K562 (cell line): ENCODE measurements around the gene ARL14EPL. TPM values are rescaled to one million over a fixed set of nuclear protein-coding genes. Genes with fewer than 3 reads are reported as not detected.

Experiments
- C11orf30 ChIP-seq: fragments of 450-650 bp; IDR thresholded peaks from 2 replicates; pipeline ENCODE4 v1.6.1; 2016; ENCODE audit warnings: low read depth, mild to moderate bottlenecking
- CREM ChIP-seq: IDR thresholded peaks from 2 replicates; pipeline ENCODE4 v1.6.1; 2014; ENCODE audit warnings: antibody characterized with exemption, low read depth
- E2F3 ChIP-seq: fragments of 250-450 bp; sonication (Bioruptor Pico); IDR thresholded peaks from 2 replicates; pipeline ENCODE4 v1.4.0; 2020; ENCODE audit warnings: mild to moderate bottlenecking
- GATAD2A ChIP-seq: fragments of 450-650 bp; IDR thresholded peaks from 2 replicates; pipeline ENCODE4 v1.6.1; 2017
- HDAC6 ChIP-seq: IDR thresholded peaks from 2 replicates; pipeline ENCODE4 v1.6.1; 2012; ENCODE audit warnings: low read depth, mild to moderate bottlenecking, control low read depth, inconsistent platforms, low read length, moderate library complexity
- KDM5B ChIP-seq: fragments of 200-600 bp; sonication (generic); IDR thresholded peaks from 2 replicates; pipeline ENCODE4 v1.6.1; 2012; ENCODE audit warnings: low read depth, mild to moderate bottlenecking, moderate library complexity, low read length, control low read depth, inconsistent platforms; ENCODE audit not compliant: insufficient replicate concordance
- NCOA4 ChIP-seq: fragments of 450-650 bp; IDR thresholded peaks from 2 replicates; pipeline ENCODE4 v1.6.1; 2018; ENCODE audit warnings: mild to moderate bottlenecking; ENCODE audit not compliant: partially characterized antibody
- PHF8 ChIP-seq: fragments of 200-600 bp; sonication (generic); IDR thresholded peaks from 2 replicates; pipeline ENCODE4 v1.6.1; 2012; ENCODE audit warnings: mixed run types, mild to moderate bottlenecking, inconsistent platforms, low read length, moderate library complexity, borderline replicate concordance
- PHTF2 ChIP-seq: fragments of 250-450 bp; sonication (Bioruptor Pico); IDR thresholded peaks from 2 replicates; pipeline ENCODE4 v1.5.0; 2021; ENCODE audit warnings: mild to moderate bottlenecking
- RBM22 ChIP-seq: fragments of 200-400 bp; formaldehyde crosslinking; IDR thresholded peaks from 2 replicates; pipeline ENCODE4 v1.6.1; 2018; ENCODE audit warnings: low read length, low read depth; ENCODE audit not compliant: poor library complexity, severe bottlenecking
- SMC3 ChIP-seq: conservative IDR thresholded peaks from 2 replicates; pipeline ENCODE4 v1.6.1; 2011; ENCODE audit warnings: low read depth, low read length, improper control_type of control experiment; ENCODE audit not compliant: insufficient read depth
- SRSF1 ChIP-seq: fragments of 200-400 bp; formaldehyde crosslinking; IDR thresholded peaks from 2 replicates; pipeline ENCODE4 v1.6.1; 2017; ENCODE audit warnings: mild to moderate bottlenecking, low read depth, low read length, moderate library complexity
- YY1 ChIP-seq, 3 experiments: IDR thresholded peaks; 2 replicates each; pipeline ENCODE4 v1.6.1; 2011; ENCODE audit warnings: low read length in 2 of 3, mild to moderate bottlenecking in 2 of 3, moderate library complexity in 2 of 3, borderline replicate concordance in 1 of 3, control low read depth in 1 of 3, low read depth in 1 of 3; ENCODE audit not compliant: insufficient read depth in 3 of 3, insufficient replicate concordance in 2 of 3, control insufficient read depth in 1 of 3, insufficient read length in 1 of 3; ENCODE audit errors: extremely low read depth in 1 of 3
- ZNF583 ChIP-seq: fragments of 250-450 bp; sonication (Bioruptor Pico); IDR thresholded peaks from 2 replicates; pipeline ENCODE4 v1.4.0; 2020
- ZNF785 ChIP-seq: fragments of 250-450 bp; sonication (Bioruptor Pico); IDR thresholded peaks from 2 replicates; pipeline ENCODE4 v1.4.0; 2020; ENCODE audit warnings: mild to moderate bottlenecking
- ZSCAN32 ChIP-seq: fragments of 450-650 bp; formaldehyde crosslinking; IDR thresholded peaks from 2 replicates; pipeline ENCODE4 v1.4.0; 2020; ENCODE audit warnings: mild to moderate bottlenecking, moderate library complexity
- polyA plus RNA-seq, 8 experiments: library from polyadenylated mRNA; depleted of rRNA in 4 of 8; stranded (reverse) in 5 of 8; unstranded in 3 of 8; fragments of >200 nt; fragmentation: Nextera tagmentation in 2 of 8; fragmentation: Illumina TruSeq in 1 of 8; extraction: Ambion mirVana in 2 of 8; extraction: Trizol in 1 of 8; gene quantifications; 2 replicates each; pipeline versions ENCODE4 v1.2.1 to v1.2.3, GENCODE V29; 2011 to 2014; ENCODE audit warnings: inconsistent platforms in 1 of 8, missing spikeins in 1 of 8
- total RNA-seq, 7 experiments: library from RNA; depleted of rRNA in 6 of 7; stranded (reverse); fragments of >200 nt in 6 of 7; fragmentation: Illumina TruSeq in 2 of 7; extraction: Trizol in 2 of 7; gene quantifications; 2 replicates each; pipeline versions ENCODE4 v1.2.1 to v1.2.3, GENCODE V29; 2011 to 2021; ENCODE audit warnings: low replicate concordance in 1 of 7
- TF ChIP-seq, protein P1 (sequence below): fragments of 250-450 bp; sonication (Bioruptor Pico); IDR thresholded peaks from 2 replicates; pipeline ENCODE4 v1.8.0; 2021; ENCODE audit warnings: moderate library complexity, mild to moderate bottlenecking, inconsistent platforms
- TF ChIP-seq, protein P2 (sequence below): fragments of 250-450 bp; sonication (Bioruptor Pico); IDR thresholded peaks from 2 replicates; pipeline ENCODE4 v1.8.0; 2022; ENCODE audit warnings: moderate library complexity, mild to moderate bottlenecking, inconsistent platforms
- TF ChIP-seq, protein P3 (sequence below): fragments of 250-450 bp; sonication (Bioruptor Pico); IDR thresholded peaks from 2 replicates; pipeline ENCODE4 v1.5.0; 2021
- TF ChIP-seq, protein P4 (sequence below): sonication (generic); formaldehyde crosslinking; IDR thresholded peaks from 2 replicates; pipeline ENCODE4 v1.8.0; 2022; ENCODE audit warnings: mild to moderate bottlenecking, low read depth, missing genetic modification reagents

ARL14EPL gene
- total and polyA plus RNA-seq, 9 of the 15 experiments (the other 6 are each of a cell fraction or from before 2014, with no cell fraction given), result 0.06 to 0.14 (median 0.08) TPM; not detected in 5

DNA sequence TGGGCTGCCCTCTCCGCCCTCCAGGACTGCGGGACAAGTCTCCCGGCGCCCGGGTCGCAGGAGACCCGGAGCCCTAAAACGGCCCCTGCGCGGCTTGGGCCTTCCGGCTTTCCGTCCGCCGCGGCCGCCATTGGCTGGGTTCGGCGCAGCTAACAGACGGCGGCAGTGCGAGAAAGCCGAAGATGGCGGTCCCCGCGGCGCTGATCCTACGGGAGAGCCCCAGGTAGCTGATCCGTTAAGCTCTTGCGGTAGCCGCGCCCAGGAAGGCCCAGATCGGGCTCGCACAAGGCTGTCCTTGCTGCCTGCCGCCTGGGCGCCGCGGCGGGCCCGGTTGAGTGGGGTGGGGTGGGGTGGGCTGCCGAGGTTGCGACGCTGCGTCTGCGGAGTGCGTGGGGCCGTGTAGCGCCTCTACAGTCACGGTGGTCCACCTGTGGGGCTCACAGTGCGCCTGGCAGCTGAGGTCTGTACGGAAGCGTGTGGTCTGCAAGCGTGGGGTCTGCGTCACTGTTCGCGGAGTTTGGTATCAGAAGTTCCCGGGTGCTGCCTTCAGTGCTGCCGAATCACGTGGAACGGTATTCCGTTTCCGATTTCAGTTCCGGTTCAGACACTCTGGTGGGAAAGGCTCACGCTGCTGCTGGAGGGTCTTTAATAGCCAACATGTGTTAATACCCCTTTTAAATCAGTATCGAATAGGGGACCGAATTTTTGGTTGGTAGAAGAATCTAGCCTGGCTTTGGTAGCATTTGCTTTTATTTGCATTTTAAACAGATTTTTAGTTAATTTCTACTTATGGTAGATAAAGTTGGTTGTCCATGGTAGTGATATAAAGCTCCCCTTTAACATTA, 52.8 kb downstream of the ARL14EPL start, which contains the start of gene COMMD10 (continued):
- TF ChIP-seq RBM22 (peak; percentile 39), ZSCAN32 (CRISPR knock-in tag) (no peak), NCOA4 (no peak), YY1 (IDR thresholded peaks at IDR 0.05; ENCODE audit: borderline replicate concordance in 1 of 3, control insufficient read depth in 1 of 3, extremely low read depth in 1 of 3, insufficient read depth in 3 of 3, insufficient read length in 1 of 3, insufficient replicate concordance in 2 of 3, low read depth in 1 of 3, low read length in 2 of 3) (peak; percentile 67 to 95 (median 90)), HDAC6 (no peak), KDM5B (peak; percentile 93), PHF8 (peak; percentile 91), ZNF785 (CRISPR knock-in tag) (no peak), GATAD2A (0 out of 2 replicates have a peak, but pooled peaks have one; percentile 39), SMC3 (no peak), ZNF583 (CRISPR knock-in tag) (no peak), SRSF1 (no peak), CREM (peak; percentile 73), C11orf30 (peak; percentile 72), PHTF2 (CRISPR knock-in tag) (no peak), E2F3 (CRISPR knock-in tag) (no peak)
- TF ChIP-seq, protein P1, sequence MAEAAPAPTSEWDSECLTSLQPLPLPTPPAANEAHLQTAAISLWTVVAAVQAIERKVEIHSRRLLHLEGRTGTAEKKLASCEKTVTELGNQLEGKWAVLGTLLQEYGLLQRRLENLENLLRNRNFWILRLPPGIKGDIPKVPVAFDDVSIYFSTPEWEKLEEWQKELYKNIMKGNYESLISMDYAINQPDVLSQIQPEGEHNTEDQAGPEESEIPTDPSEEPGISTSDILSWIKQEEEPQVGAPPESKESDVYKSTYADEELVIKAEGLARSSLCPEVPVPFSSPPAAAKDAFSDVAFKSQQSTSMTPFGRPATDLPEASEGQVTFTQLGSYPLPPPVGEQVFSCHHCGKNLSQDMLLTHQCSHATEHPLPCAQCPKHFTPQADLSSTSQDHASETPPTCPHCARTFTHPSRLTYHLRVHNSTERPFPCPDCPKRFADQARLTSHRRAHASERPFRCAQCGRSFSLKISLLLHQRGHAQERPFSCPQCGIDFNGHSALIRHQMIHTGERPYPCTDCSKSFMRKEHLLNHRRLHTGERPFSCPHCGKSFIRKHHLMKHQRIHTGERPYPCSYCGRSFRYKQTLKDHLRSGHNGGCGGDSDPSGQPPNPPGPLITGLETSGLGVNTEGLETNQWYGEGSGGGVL (CRISPR knock-in tag), result no peak
- TF ChIP-seq, protein P2, sequence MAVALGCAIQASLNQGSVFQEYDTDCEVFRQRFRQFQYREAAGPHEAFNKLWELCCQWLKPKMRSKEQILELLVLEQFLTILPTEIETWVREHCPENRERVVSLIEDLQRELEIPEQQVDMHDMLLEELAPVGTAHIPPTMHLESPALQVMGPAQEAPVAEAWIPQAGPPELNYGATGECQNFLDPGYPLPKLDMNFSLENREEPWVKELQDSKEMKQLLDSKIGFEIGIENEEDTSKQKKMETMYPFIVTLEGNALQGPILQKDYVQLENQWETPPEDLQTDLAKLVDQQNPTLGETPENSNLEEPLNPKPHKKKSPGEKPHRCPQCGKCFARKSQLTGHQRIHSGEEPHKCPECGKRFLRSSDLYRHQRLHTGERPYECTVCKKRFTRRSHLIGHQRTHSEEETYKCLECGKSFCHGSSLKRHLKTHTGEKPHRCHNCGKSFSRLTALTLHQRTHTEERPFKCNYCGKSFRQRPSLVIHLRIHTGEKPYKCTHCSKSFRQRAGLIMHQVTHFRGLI, result no peak
- TF ChIP-seq, protein P3, sequence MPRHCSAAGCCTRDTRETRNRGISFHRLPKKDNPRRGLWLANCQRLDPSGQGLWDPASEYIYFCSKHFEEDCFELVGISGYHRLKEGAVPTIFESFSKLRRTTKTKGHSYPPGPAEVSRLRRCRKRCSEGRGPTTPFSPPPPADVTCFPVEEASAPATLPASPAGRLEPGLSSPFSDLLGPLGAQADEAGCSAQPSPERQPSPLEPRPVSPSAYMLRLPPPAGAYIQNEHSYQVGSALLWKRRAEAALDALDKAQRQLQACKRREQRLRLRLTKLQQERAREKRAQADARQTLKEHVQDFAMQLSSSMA (CRISPR knock-in tag), result no peak
- TF ChIP-seq, protein P4, sequence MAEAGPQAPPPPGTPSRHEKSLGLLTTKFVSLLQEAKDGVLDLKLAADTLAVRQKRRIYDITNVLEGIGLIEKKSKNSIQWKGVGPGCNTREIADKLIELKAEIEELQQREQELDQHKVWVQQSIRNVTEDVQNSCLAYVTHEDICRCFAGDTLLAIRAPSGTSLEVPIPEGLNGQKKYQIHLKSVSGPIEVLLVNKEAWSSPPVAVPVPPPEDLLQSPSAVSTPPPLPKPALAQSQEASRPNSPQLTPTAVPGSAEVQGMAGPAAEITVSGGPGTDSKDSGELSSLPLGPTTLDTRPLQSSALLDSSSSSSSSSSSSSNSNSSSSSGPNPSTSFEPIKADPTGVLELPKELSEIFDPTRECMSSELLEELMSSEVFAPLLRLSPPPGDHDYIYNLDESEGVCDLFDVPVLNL, result no peak
